AG04449 (cell line): ENCODE results near the gene GPA33.
A peak's percentile ranks its signal among the peaks of the same experiment; 100 is the strongest.

Source experiments
- CTCF ChIA-PET: fragments of 350-600 bp; formaldehyde crosslinking; extraction: SDS; loops from one replicate; lab custom pipeline; 2021; ENCODE audit warnings: antibody characterized with exemption; lab: Yijun Ruan, JAX
- POLR2A ChIA-PET: fragments of 400-600, 350-600 bp; formaldehyde crosslinking; extraction: SDS; loops from one replicate; lab custom pipeline; 2020; ENCODE audit warnings: antibody characterized with exemption, inconsistent platforms; lab: Yijun Ruan, JAX
- DNase-seq: peaks from one replicate; pipeline ENCODE4 v3.0.0-alpha.2; 2010; ENCODE audit warnings: low read depth, low spot score
- H3K4me3 ChIP-seq: 2 replicates; pipeline ENCODE4 v1.5.1; 2011; ENCODE audit warnings: low read depth, mild to moderate bottlenecking, control low read depth, low read length
- CTCF ChIP-seq: IDR thresholded peaks from one replicate; pipeline ENCODE4 v1.5.1; 2011; ENCODE audit warnings: mild to moderate bottlenecking, moderate library complexity, low read length, control low read depth, inconsistent platforms; ENCODE audit not compliant: insufficient read depth; ENCODE audit errors: missing control alignments

GPA33 gene

GRCh38 chr1:167060141-167061072 lies 29.8 kb downstream of the GPA33 start:
- POLR2A ChIA-PET = no interaction called here
- CTCF ChIA-PET = interaction anchor here (0.6 to 13.3 kb wide), 27 partner anchors 8 to 1137 kb away, joined by 3 to 380 read pairs (median 4); no protein-coding TSS in a partner anchor
- no peak for DNase-seq
- no peak overlapping the region for H3K4me3 ChIP-seq
- TF ChIP-seq CTCF = peak; percentile 19

- H3K4me3 ChIP-seq = no peak overlapping the region
- TF ChIP-seq CTCF = no peak
- POLR2A ChIA-PET = no interaction called here
- DNase-seq = no peak
- CTCF ChIA-PET = interaction anchor here (0.6 to 13.3 kb wide), 35 partner anchors 9 to 1137 kb away, joined by 3 to 380 read pairs (median 5); partner anchors contain the start of gene TADA1
These were observed 30.4 kb downstream of the GPA33 start for GRCh38 chr1:167059809-167060107.

GRCh38 chr1:167059045-167059808 lies 30.9 kb downstream of the GPA33 start:
- peak; percentile 89 for TF ChIP-seq CTCF
- ChIA-PET POLR2A (no interaction called here), CTCF (interaction anchor here (0.6 to 13.3 kb wide), 51 partner anchors 8 to 1136 kb away, joined by 3 to 380 read pairs (median 4); partner anchors contain the start of genes POGK and TADA1)
- H3K4me3 ChIP-seq = no peak overlapping the region
- no peak for DNase-seq

GRCh38 chr1:167057241-167057688 lies 32.9 kb downstream of the GPA33 start:
- POLR2A ChIA-PET = no interaction called here
- H3K4me3 ChIP-seq = no peak overlapping the region
- TF ChIP-seq CTCF = peak; percentile 19
- no peak for DNase-seq
- CTCF ChIA-PET = interaction anchor here (1.2 to 13.3 kb wide), 10 partner anchors 10 to 1132 kb away, joined by 3 to 380 read pairs (median 16); no protein-coding TSS in a partner anchor

GRCh38 chr1:167056529-167057231 lies 33.5 kb downstream of the GPA33 start:
- POLR2A ChIA-PET = no interaction called here
- no peak for TF ChIP-seq CTCF

More at GRCh38 chr1:167056529-167057231, 33.5 kb downstream of the GPA33 start:
- CTCF ChIA-PET = interaction anchor here (1.4 to 13.3 kb wide), 8 partner anchors 10 to 1131 kb away, joined by 3 to 380 read pairs (median 17); no protein-coding TSS in a partner anchor
- DNase-seq = no peak
- no peak overlapping the region for H3K4me3 ChIP-seq
